Fibroblast of mammary gland (primary cell): ENCODE results near the gene SIKE1.

Experiments used
- DNase-seq: peaks from one replicate; pipeline ENCODE4 v3.0.0-alpha.2; 2010; ENCODE audit warnings: low read depth
- H3K4me3 ChIP-seq: 2 replicates; pipeline ENCODE4 v1.5.1; 2011; ENCODE audit warnings: low read depth, mild to moderate bottlenecking, low read length, moderate library complexity; ENCODE audit not compliant: control insufficient read depth
- TF ChIP-seq, protein P1 (sequence below): conservative IDR thresholded peaks from 2 replicates; pipeline ENCODE4 v1.5.1; 2011; ENCODE audit warnings: low read depth, low read length, inconsistent platforms; ENCODE audit not compliant: control insufficient read depth, insufficient read depth

SIKE1 gene

GRCh38 chr1:114723457-114723856, 57.0 kb downstream of the SIKE1 start:
- no peak overlapping the region for H3K4me3 ChIP-seq
- no peak for DNase-seq
- TF ChIP-seq, protein P1, sequence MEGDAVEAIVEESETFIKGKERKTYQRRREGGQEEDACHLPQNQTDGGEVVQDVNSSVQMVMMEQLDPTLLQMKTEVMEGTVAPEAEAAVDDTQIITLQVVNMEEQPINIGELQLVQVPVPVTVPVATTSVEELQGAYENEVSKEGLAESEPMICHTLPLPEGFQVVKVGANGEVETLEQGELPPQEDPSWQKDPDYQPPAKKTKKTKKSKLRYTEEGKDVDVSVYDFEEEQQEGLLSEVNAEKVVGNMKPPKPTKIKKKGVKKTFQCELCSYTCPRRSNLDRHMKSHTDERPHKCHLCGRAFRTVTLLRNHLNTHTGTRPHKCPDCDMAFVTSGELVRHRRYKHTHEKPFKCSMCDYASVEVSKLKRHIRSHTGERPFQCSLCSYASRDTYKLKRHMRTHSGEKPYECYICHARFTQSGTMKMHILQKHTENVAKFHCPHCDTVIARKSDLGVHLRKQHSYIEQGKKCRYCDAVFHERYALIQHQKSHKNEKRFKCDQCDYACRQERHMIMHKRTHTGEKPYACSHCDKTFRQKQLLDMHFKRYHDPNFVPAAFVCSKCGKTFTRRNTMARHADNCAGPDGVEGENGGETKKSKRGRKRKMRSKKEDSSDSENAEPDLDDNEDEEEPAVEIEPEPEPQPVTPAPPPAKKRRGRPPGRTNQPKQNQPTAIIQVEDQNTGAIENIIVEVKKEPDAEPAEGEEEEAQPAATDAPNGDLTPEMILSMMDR = no peak

DNA sequence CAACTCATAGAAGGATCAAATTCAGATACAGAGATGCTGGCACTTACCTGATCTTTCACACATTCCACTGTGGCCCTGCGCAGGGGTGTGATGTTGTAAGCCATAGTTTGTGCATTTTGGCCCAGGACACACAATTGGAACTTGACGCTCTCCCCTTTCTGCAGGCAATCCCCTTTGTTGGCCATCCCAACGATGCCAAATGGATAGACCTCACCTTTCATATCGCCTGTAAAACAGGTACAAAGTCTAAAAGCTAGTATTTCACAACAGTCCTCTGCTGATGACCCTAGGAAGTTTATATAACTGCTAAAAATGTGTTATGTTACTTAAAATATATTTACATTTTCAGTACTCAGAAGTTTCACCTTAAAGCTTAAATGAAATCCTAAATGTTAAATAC, 60.0 kb downstream of the SIKE1 start:
- DNase-seq = no peak
- TF ChIP-seq, protein P1 = no peak
- no peak overlapping the region for H3K4me3 ChIP-seq
